Measurements from ENCODE around the gene MAPK8.
"Not testable (repeated sequence)": the region's sequence is repeated elsewhere in the genome, so short reads cannot be mapped to it uniquely, and the experiment has no call there.

MAPK8 gene

DNA sequence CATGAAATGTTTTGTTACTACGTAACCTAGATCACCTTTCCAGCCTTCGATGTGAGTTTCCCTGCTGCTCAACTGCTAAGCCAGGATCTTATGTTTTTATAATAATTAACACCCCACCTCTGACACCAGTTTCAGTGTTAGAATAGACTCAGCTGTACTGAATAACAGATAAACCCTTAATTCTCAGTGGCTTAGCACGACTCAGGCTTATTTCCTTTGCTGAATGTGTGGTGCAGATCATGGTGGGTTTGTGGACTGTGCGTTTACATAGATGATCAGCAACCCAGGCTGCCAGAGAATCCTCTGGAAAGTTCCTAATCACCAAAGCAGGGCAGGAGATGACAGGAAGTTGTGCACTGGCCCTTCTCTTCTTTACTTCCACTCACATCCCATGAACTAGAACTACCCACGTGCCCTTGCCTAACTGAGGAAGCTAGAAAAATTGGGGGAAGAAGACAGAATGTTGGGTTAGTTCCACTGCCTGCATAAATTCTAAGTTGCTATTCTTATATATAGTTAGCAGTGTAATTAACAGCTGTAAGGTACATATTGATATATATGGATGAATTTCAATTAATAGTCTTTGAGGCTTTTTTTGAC is 111.8 kb downstream of the MAPK8 start:
- DNase-seq (ENCODE audit: low read depth in 2 of 2), result no peak

DNA sequence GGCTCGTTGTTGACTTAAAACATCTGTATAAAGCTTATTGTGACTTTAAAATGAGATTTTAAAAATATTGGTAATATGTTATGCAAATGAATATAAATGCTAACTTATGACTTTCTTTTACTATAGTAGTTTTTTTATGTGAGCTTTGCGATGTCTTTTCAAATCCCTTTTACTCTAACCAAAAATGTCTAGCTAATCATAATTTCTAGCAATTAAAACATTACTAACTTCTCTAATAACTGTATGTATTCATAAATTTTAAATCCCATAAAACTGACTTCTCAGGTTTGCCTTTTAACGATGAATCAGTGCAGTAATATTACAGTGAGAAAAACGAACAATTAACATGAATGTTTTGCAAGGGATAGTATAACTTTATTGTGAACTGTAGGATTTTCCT is 113.2 kb downstream of the MAPK8 start:
- DNase-seq (ENCODE audit: low read depth in 2 of 2), result no peak

DNA sequence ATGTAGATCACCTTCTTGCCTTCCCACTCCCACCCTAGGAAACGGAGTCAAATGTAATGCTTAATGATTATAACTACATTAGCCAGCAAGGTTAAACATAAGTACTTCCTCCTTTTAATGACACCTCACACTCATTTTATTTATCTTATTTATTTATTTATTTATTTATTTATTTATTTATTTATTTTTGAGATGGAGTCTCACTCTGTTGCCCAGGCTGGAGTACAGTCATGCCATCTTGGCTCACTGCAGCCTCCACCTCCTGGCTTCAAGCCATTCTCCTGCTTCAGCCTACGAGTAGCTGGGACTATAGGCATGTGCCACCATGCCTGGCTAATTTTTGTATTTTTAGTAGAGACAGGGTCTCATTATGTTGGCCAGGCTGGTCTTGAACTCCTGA is 115.4 kb downstream of the MAPK8 start:
- not testable (repeated sequence) for DNase-seq (ENCODE audit: low read depth in 2 of 2)

DNA sequence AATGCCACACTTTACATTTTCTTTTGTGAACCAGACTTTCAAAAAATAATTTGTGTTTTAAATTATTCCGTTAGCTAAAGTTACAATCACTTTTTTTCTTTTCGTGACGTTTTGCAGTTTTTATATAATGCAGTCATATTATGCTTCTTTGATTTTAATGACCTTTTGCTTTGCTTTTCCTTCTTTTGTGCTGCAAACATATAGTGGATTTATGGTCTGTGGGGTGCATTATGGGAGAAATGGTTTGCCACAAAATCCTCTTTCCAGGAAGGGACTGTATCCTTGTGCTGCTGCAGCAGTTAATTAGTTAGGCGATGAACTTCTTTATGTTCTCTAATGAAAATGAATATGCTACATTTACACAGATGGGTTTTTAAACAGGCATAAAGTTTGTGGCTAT is 117.4 kb downstream of the MAPK8 start:
- no peak for DNase-seq (ENCODE audit: low read depth in 2 of 2)

DNA sequence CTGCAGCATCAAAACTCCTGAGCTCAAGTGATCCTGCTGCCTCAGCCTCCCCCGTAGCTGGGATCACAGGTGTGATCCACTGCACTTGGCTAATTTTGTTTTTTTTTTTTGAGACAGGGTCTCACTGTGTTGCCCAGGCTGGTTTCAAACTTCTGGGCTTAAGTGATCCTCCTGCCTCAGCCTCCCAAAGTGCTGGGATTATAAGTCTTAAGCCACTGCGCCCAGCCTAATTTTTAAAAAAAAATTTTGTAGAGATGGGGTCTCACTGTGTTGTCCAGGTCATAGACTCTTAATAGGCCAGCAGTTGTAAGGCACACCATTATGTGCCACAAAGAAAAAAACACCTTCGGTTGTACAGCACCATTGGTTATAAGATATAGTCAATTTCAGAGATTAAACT is 122.4 kb downstream of the MAPK8 start:
- DNase-seq (ENCODE audit: low read depth in 2 of 2), result no peak

DNA sequence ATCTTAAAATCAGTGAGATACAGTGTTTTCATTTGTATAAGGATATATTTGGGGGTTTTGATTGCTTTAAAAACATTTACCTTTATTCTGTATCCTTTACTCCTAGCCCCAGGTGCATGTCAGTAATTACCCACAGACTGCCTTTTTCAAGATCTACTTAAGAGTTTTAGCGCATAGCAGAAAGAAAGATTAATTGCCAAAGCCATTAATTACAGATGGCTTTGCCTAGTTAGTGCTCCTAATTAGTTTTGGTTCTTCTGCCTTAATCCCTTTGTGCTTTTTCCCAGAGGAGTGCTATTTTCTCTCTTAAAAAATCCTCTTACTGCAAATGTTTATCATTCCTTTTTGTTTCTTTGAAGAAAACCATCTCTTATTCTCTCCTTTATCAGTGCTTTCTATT is 122.8 kb downstream of the MAPK8 start:
- DNase-seq (ENCODE audit: low read depth in 2 of 2), result no peak

DNA sequence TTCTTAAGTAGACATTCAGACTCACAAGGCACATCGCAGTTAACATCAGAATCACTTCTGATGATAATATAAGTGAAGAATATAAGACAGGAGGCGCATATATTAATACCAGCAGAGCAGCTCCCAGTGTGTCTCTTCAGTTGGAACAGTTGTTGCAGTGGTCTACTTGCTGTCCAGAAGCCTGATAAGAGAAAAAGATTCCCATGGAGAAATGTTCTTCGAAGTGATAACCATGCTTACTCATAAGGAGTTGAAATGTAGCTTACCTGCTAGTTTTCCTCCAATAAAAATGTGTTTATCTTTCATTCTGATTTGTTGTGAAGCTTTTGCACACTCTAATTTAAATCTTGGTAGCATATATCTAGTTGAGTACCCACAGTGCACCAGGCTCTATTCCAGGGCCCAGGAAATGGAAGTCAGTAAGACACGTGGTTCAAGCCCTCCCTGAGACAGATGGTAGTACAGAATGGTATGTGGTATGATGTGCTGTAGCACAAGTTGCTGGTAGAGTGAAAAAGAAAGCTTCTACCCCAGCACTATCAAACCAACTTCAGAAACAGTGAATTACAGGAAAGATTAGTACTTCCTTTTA is 124.0 kb downstream of the MAPK8 start:
- DNase-seq (ENCODE audit: low read depth in 2 of 2), result no peak

DNA sequence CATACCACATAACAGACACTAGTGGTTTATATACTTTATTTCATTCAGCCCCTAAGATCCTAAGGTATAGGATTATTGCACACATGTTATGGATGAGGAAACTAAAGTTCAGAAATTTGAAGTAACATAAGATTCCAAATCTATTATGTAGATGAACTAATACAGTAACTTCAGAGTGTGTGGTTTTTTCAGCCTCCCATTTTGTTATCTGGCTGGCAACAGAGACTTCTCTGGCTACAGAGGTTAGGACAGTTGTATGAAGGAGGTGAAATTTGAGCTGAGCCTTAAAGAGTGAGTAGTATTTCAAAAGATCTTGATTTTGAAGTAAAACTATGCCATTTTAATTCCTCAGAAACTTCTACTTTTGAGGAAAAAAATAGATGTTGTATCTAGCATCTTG is 125.4 kb downstream of the MAPK8 start:
- no peak for DNase-seq (ENCODE audit: low read depth in 2 of 2)

DNA sequence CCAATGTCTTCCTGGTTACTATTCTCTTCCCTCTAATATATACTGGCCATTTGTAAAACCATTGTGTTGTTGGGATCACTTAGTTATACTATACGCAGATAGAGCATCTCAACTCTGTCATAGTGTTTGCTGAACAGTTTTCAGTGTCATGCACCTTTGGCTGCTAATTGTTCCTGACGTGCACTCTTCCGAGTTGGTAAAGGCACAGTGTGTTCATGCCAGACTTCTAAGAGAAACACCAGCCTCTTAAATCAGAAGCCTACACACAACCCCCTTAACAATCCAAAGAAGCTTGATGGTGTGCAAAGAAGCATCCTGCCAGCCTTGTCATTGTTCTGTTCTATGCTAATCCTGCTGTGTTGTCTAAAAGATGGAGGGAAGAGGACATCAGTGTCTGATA is 131.1 kb downstream of the MAPK8 start:
- no peak for DNase-seq (ENCODE audit: low read depth in 2 of 2)

DNA sequence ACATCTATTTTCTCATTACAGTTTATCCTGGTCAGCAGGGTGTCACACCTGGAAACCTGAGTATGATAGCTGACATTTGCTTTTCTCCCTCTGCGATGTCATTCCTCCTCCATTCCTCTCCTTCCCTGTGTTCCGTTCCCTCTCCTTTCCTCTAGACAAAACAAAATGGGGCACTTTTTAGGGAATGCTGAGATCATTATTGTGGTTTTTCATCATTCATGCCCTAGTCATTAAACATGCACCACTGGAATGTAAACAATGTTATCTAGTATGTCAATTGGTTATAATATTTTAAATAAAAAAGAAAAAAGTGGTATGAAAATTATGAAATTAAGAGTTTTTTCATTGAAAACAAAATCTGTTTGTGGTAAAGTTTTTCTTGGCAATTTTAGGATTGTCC is 132.6 kb downstream of the MAPK8 start:
- no peak for DNase-seq (ENCODE audit: low read depth in 2 of 2)

DNA sequence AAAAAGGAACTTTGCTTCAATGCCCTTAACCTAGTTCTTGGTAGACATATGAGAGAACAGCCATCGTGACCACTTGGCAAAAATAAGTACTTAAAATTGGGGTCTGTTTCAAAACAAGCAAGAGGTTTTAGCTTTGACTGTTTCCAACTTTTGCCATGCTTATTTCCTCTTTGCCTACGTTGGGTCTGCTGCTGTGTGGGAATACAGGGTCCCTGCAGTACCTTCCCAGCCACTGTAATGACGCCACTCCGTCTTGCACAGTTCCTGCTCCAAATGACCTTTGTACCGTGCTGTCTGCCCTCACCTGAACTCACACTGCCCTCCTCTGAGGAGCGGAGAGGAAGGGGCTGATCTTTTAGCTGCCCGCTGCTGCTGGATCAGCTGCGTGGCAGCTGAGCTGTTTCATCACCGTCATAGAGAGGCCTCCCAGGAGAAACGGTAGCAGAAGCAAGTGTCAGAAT is 133.1 kb downstream of the MAPK8 start:
- no peak for DNase-seq (ENCODE audit: low read depth in 2 of 2)

DNA sequence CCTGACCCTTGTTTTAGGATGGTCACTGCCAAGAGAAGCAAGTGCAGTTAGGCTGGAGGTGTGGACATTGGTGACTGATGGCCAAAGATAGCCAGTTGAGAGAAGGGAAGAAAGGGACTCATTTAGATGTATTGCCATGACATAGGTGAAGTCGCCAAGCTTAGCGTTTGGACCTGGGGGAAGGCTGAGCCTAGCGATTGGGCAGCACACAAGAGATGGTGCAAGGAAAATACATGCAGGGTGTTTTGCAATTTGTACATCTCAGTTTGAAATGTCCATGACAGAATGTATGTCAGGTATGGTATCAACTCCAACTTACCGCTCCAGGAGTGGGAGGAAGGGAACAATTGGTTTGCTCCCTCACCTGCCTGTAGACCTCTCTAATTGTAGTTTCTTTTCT is 134.3 kb downstream of the MAPK8 start:
- no peak for DNase-seq (ENCODE audit: low read depth in 2 of 2)

DNA sequence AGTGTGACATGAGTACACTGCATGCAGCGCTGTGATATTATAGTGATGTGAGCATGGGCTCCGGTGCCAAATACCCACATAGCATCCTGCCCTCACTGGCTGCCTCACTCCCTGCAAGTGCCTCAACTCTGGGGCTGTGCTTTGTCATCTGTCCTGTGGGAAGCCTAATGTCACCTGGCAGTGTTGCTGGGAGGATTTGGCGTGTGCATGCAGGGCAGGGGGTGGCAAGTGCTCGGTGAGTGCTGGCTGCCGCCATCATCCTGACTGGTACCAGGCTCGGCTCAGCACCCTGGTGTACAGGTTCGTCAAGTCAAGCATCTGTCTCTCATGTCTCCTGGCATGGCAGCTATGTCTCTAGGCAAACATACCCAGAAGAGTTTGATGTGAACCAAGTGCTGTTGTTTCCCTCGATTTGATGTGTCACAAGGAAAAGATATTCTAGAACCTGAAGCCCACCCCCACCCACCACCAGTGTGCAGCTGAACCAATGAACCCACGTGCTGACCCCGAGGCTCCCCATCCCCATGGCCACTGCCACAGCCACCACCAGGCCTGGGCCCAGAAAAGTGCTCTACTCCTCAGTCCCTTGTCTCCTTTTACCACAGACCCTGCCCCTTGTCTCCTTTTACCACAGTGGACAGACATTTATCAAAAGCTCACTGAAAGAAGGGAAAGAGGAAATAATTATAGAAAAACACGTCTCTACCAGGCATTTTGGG is 135.8 kb downstream of the MAPK8 start:
- no peak for DNase-seq (ENCODE audit: low read depth in 2 of 2)

DNA sequence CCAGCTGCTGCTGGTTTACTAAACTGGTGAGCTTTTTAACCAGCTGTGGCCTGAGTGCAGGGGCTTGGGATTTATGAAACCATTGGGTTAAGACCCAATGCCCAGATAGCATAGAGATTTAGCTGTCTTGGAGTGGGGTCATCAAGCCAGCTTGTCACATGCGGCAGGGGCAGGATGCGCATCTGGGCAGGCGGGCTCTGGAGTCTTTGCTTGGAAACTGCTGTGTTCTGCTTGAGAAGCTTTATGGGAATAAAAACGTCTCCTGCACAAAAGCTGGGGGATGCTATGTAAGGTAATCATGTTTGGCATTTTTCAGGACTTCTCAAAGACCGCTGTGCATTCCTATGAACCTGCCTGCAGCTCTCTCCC is 136.3 kb downstream of the MAPK8 start:
- DNase-seq (ENCODE audit: low read depth in 2 of 2), result no peak

DNA sequence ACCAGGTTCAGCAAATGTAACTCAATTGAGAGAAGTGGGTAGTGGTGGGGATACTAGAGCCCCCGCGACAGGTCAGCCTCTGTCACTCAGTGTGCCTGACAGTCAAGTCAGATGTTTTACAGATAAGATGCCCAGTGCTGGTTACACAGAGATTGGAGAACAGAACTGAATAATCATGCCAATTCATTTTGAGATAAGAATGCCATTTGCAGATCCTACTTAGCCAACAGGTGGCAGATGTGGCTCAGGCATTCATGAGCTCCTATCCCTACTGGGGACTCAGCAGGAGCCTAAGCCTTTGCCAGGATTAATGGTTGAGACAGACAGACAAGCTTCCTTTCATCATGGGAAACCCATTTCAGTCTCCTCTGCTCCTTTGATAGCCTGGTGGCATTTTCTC is 137.8 kb downstream of the MAPK8 start:
- no peak for DNase-seq (ENCODE audit: low read depth in 2 of 2)

DNA sequence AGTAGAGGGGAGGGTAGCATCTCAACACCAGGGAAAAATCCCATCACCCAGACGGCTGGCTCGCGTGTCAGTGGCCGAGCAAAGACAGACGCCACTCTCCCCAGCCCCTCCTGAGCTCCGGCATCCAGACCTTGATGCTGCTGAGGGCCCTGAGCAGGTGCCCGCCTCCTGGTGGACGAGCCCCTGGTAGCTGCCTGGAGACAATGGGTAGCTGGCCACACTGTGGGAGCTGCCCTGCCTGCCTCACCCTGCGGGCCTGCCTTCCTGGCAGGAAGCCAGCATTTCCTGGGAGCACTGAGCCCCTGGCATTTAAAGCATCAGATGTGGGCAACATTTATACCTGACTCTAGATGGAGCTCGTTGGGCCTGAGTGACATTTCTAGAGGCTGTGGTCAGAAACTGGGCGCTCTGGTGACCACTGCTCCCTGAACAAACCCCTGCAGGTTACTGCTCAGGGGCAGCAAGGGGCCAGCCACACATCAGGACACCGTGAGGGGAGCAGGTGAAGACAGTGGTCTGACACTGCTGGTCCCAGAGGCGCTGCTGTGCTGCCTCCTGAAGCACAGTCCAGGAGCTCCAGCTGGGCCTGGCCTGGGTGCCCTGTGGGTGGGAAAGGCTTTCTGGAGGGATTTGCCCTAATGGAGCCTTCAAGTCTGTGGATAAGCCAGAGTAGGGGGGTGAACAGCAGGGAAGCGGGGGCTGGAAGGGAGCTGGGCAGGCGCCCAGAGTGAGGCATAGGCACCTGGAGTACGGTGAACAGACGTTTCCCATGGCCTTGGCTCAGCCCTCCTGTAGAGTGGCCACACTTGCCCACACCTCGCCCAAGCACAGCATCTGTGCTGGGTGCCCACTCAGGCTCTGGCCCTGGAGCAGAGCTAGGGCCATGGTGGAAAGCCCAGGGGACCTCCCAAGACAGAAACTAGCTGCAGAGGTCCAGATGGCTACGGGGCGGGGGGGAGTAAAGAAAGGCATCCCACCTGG is 138.7 kb downstream of the MAPK8 start:
- DNase-seq (ENCODE audit: low read depth in 2 of 2), result no peak

DNA sequence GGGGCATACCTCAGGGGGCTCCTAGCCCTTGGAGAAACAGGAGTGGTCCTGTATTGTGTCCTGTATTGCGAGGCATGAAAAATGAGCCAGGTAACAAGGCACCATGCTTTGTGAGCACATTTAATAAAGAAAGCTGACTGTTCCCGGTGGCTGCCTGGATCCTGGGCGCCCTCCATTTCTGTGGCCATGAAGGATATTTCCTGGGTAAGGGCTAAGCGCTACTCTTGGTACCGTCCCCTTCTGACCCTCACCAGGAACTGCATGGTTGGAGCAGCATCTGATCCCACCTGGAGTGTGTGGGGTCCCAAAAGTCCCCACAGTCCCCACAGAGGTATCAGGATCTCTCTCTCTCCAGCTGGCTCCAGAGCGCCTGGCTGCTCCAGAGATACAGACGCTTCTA is 139.5 kb downstream of the MAPK8 start:
- DNase-seq (ENCODE audit: low read depth in 2 of 2), result no peak

DNA sequence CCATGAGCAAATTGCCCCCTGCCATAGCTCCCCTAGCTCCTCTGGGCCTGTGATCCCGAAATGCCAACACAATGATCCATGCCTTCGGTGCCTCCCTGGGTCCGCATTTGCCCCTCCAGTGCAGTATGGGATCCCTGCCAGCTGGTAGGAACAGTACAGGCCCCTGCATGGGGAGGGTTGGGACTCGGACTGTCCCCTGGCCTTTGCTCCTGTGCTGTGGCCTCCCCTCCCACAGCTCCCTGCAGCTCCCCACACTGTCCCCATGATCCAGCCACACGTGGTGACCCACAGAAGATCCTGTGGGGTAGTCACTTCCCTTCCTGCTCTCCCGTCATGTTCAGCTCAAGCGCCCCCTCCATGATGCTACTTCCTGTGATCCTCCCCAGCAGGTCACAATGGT is 140.3 kb downstream of the MAPK8 start:
- no peak for DNase-seq (ENCODE audit: low read depth in 2 of 2)

DNA sequence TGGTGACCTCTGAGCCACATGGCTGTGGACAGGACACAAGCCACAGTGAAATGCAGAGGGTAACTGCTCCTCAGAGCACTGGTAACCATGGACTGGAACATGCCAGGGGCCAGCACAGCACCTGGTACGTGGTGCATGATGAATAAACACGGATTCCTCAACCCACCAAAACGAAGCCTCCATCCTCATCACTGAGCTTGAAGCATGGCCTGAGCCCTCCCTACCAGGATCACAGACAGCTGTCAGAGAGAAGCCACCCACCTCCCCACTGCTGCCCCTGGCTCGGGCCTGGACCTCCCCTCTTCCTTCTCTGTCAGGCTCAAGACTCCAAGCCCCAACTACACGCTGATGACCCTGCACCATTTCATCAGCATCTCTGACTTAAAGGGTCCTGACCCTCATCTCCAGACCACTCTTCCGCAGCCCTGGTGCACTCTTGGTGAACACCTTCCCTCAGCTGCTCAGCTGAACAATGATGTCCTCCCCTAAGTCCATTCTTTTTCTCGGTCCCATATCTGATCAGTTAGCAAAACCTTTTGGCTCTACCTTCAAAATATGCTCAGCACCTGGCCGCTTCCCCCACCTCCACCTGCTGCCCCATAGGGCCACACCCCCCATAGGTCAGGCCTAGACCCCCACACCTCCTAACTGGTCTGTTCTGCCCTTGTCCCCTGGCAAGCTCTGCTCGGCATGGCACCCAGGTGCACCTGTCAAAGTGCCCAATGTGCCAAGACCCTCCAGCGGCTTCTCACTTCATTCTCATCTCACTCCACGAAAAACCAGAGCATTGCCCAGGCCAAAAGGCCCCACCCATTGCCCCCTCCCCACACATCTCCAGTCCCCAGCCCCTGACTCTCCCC is 141.1 kb downstream of the MAPK8 start:
- no peak for DNase-seq (ENCODE audit: low read depth in 2 of 2)

DNA sequence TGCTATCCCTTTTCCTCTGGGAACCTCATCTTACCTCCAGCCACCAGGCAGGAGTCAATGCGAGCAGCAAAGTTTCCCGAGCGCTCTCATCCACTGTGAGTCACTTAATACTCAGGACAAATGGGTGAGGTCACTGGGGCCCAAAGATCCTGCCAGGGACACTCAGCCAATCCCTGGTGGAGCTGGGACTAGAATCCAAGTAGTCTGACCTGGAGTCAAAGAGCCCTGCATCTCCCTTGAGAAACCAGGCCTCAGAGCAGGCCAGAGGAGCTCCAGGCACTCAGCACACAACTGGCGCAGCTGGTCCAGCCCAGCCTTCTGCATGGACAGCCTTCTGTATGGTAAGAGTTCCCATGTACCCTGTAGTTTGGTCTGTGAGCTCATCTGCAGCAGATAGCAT is 142.3 kb downstream of the MAPK8 start:
- no peak for DNase-seq (ENCODE audit: low read depth in 2 of 2)

DNA sequence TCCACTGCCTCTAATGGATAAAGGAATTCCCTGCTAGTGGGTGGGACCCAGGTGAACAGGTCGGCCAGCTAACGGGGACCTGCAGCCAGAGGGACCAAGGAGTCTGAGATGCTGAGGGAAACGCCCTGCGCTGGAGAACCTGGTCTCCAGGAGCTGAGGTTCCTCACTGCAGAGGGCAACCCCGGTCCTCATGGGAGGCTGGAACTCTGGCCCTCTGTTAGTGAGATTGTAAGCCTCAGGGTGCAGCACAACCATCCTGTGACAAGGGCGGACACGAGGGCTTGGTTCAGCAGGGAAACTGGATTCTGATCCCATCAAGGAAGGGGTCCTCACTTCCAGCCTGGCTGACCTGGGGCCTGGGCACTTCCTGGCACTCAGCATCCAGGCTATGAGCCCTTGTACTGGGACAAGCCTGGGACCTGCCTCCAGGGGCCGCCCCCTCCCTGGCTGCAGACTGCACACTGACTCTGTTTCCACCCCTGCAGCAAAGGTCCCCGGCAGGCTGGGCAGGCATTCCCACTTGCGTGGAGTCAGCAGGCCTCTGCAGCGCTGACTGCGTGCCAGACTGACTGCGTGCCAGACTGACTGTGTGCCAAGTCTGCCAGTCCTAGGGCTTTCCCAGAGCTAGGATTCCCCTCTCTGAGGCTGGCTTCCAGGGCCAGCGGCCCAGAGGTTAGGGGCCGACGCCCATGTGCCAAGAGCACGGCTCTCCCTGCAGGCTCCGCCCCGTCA is 143.2 kb downstream of the MAPK8 start:
- no peak for DNase-seq (ENCODE audit: low read depth in 2 of 2)
